ENCODE measurements around the gene KRT25. TPM values are rescaled to one million over a fixed set of nuclear protein-coding genes. Genes with fewer than 3 reads are reported as not detected.

Gene KRT25
- total and polyA plus RNA-seq, 2 donors (not counting 3 experiments of a cell fraction or from before 2014, with no cell fraction given) = not detected

DNA sequence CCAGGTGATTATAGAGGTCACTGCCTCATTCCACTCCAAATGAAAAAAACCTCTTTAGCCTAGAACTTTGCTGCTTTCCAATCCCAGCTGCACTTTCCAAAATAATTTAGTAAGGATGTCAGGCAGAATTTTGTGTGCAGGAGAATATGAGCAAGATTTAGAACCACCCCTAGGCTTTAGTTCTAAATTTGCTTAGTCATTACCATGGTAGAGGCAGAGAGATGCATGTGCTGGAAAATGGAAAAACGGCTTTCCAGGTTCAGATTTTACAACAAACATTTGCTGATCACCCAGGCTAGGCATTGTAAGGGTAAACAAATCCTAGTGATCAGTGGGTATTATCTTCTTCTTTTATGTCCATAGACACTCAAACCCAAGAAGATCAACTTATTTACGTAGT lies 10.5 kb upstream of the KRT25 start:
- dilution Hi-C loops (cut with MboI; ENCODE audit: extremely low pct_ligation_motif_present, low sequenced_read_pairs) (no loop called here), intact Hi-C loops (cut with micrococcal nuclease) (no loop called here)
- no TSS peak for BruUV-seq (replicated peaks)
- DNase-seq (ENCODE audit: low read depth, low spot score) = no peak
- Histone ChIP-seq H3K36me3 (ENCODE audit: control insufficient read depth in 2 of 2, extremely low read depth in 1 of 2, insufficient read depth in 2 of 2, low read length in 2 of 2) (no peaks in the 10 kb centered on the region), H3K4me2 (ENCODE audit: insufficient read depth, low read length) (no peak overlapping the region), H3K9me1 (replicated peaks; ENCODE audit: control insufficient read depth, extremely low read depth, insufficient read depth, low read length) (no peaks in the 10 kb centered on the region), H3K4me1 (ENCODE audit: control insufficient read depth, extremely low read depth, insufficient read depth, low read length) (no peaks in the 10 kb centered on the region), H4K20me1 (replicated peaks; ENCODE audit: control insufficient read depth, extremely low read depth, insufficient read depth, low read length) (no peaks in the 10 kb centered on the region), H3K9me3 (replicated peaks; ENCODE audit: control insufficient read depth, insufficient read depth, low read length) (no peaks in the 10 kb centered on the region), H2AFZ (ENCODE audit: low read depth, low read length) (no peak overlapping the region), H3K27me3 (ENCODE audit: control insufficient read depth in 2 of 2, insufficient read depth in 2 of 2, low read length in 2 of 2) (peaks cover 2 to 5% of the 10 kb centered on the region in 2 experiments), H3K9ac (replicated peaks; ENCODE audit: extremely low read depth, insufficient read depth, low read length) (no peak overlapping the region), H3K79me2 (ENCODE audit: control insufficient read depth, insufficient read depth, low read length) (no peaks in the 10 kb centered on the region), H3K27ac (ENCODE audit: insufficient read depth, low read depth, low read length) (no peak overlapping the region), H3K4me3 (replicated peaks in 1 of 3; ENCODE audit: insufficient read depth in 1 of 3, low read depth in 1 of 3, low read length in 3 of 3) (no peak overlapping the region)
- ChIA-PET CTCF (no interaction called here), POLR2A (no interaction called here)
- TF ChIP-seq MAX (IDR thresholded peaks at IDR 0.05; ENCODE audit: insufficient read depth, insufficient read length) (no peak), POLR2A (IDR thresholded peaks at IDR 0.05; ENCODE audit: low read depth, low read length) (no peak), EZH2 (IDR thresholded peaks at IDR 0.05; ENCODE audit: borderline replicate concordance, low read depth, low read length, severe bottlenecking) (no peak), FOS (IDR thresholded peaks at IDR 0.05; ENCODE audit: borderline replicate concordance, insufficient read depth, low read length) (no peak), MYC (IDR thresholded peaks at IDR 0.05; ENCODE audit: low read depth, low read length) (no peak), POLR2AphosphoS5 (IDR thresholded peaks at IDR 0.05; ENCODE audit: insufficient read depth, low read depth, low read length) (no peak), JUN (IDR thresholded peaks at IDR 0.05; ENCODE audit: borderline replicate concordance, insufficient read depth, insufficient read length, low read depth) (no peak), GATA2 (IDR thresholded peaks at IDR 0.05; ENCODE audit: insufficient read depth, insufficient read length, low read depth, low read length) (no peak)
- TF ChIP-seq, protein P1, sequence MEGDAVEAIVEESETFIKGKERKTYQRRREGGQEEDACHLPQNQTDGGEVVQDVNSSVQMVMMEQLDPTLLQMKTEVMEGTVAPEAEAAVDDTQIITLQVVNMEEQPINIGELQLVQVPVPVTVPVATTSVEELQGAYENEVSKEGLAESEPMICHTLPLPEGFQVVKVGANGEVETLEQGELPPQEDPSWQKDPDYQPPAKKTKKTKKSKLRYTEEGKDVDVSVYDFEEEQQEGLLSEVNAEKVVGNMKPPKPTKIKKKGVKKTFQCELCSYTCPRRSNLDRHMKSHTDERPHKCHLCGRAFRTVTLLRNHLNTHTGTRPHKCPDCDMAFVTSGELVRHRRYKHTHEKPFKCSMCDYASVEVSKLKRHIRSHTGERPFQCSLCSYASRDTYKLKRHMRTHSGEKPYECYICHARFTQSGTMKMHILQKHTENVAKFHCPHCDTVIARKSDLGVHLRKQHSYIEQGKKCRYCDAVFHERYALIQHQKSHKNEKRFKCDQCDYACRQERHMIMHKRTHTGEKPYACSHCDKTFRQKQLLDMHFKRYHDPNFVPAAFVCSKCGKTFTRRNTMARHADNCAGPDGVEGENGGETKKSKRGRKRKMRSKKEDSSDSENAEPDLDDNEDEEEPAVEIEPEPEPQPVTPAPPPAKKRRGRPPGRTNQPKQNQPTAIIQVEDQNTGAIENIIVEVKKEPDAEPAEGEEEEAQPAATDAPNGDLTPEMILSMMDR (IDR thresholded peaks at IDR 0.05; ENCODE audit: extremely low read depth in 1 of 2, insufficient read depth in 1 of 2, low read depth in 1 of 2, low read length in 2 of 2) = no peak
- no peak for FAIRE-seq

All from endothelial cell of umbilical vein (primary cell).